ENCODE data around the gene SULF2.

- TF ChIP-seq RARB (CRISPR knock-in tag; IDR thresholded peaks at IDR 0.05) (no peak), PATZ1 (CRISPR knock-in tag; IDR thresholded peaks at IDR 0.05; ENCODE audit: borderline replicate concordance) (no peak), CSDC2 (CRISPR knock-in tag; IDR thresholded peaks at IDR 0.05) (no peak), PPARA (CRISPR knock-in tag; IDR thresholded peaks at IDR 0.05; ENCODE audit: borderline replicate concordance) (no peak), ZNF70 (CRISPR knock-in tag; IDR thresholded peaks at IDR 0.05) (no peak), POU6F1 (CRISPR knock-in tag; IDR thresholded peaks at IDR 0.05; ENCODE audit: borderline replicate concordance, low read depth) (no peak), TSHZ2 (CRISPR knock-in tag; IDR thresholded peaks at IDR 0.05) (no peak)
Measured at GRCh38 chr20:47782076-47782475, 3.2 kb downstream of the SULF2 start.
